Activated CD8-positive, alpha-beta memory T cell treated with anti-CD3 and anti-CD28 coated beads for 24 hours (primary cell): ENCODE data around the gene TRPC1.

Experiments used
- DNase-seq: peaks from one replicate; pipeline ENCODE4 v3.0.0-alpha.2; 2020

The TRPC1 gene

DNA sequence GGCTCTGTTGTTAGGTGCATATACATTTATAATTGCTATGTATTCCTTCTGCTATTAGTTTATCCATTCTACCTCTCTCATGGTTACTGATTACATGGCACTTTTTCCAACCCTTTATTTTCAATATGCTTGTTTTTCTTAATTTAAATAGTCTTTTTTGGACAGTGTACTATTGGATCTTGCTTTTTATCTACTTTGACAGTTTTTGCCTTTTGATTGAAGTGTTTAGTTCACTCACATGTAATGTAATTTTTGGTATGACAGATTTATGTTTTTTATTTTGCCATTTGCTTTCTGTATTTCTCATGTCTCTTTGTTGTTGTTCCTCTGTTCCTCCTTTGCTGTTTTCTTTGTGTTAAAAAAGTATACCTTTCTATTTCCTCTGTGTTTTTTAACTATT lies 44.5 kb downstream of the TRPC1 start:
- DNase-seq: no peak

GRCh38 chr3:142777927-142778326 lies 54.1 kb downstream of the TRPC1 start:
- no peak for DNase-seq

GRCh38 chr3:142778541-142778940 lies 54.7 kb downstream of the TRPC1 start:
- DNase-seq: no peak

DNA sequence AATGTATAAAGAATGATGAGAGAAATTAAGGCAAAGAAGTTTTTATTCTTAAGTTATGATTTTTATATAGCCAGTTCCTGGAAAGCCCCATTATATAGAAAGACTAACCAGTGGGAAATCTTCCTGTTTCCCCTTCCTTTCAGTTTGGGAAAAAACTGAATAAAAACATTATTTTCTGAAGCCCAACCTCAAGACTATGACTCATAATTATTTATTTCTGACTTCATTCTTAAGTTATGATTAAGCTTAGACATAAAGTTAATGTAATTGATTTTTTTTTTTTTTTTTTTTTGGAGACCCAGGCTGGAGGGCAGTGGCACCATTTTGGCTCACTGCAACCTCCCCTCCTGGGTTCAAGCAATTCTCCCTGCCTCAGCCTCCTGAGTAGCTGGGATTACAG lies 55.8 kb downstream of the TRPC1 start:
- no peak for DNase-seq

DNA sequence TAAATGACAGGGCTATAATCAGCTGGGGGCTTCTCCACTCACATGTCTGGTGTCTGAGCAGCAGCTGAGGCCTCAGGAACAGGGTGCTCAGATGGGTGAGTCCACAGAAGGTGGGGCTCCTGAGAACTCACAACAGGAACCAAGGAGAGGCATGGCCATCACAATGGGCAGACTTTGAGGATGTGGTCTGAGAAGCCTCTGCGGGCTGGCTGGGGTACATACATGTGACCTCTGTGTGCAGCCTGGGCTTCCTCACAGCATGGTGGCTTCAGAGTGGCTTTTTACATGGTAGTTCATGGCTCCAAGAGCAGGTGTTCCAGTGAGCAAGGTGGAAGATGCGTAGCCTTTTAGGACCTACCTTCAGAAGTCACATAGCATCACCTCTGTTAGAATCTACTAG lies 58.8 kb downstream of the TRPC1 start:
- DNase-seq: no peak

DNA sequence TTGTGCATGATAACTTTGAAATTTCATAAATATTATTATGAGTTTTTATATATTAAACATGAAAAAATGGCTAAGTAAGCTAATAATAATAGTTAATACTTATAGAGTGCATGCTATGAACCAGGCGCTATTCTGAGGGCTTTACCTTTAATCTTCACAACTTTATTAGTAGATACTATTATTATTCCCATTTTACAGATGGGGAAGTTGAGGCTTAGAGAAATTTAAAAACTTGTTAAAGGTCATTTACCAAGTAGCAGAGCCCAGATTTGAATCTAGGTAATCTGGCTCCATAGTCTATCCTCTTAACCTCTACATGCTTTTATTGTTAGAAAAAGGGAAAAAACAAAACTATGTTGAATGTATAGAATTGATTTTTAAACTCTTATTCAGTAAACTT lies 60.4 kb downstream of the TRPC1 start:
- no peak for DNase-seq

GRCh38 chr3:142785996-142786395 lies 62.2 kb downstream of the TRPC1 start:
- no peak for DNase-seq

DNA sequence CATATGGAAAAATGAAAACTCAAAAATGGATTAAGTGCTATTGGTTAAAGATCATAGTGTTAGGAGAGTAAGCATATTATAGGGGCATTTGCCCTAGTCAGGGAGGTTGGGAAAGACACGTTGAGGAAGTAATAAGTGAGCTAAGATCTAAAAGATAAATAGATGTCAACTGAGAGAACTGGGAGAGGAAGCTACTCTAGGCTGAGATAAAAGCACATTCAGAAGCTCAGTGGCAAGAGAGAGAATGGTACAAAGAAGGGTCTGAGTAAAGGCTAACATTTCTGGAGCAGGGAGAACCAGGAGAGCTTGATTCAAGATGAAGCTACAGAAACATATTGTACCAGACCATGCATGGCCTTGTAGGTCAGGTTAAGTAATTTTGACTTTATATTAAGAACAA lies 63.9 kb downstream of the TRPC1 start:
- no peak for DNase-seq

- no peak for DNase-seq
These were observed 70.7 kb downstream of the TRPC1 start for GRCh38 chr3:142794508-142794907.

DNA sequence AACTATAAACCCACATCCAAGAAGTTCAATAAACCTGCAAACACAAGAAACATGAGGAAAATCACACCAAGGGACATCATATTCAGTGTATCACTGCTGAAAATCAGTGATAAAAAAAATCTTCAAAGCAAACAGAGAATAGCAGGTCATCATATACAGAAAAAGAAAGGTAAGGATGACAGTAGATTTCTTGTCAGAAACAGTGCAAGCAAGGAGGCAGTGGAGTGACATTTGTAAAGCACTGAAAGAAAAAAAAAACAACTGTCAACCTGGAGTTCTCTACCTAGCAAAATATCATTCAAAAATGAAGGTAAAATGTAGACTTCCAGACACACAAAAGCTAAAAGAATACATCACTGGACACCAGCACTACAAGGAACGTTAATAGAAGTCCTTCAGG lies 71.5 kb downstream of the TRPC1 start:
- DNase-seq: no peak

- DNase-seq: no peak
These were observed 73.0 kb downstream of the TRPC1 start for GRCh38 chr3:142796823-142797222.

DNA sequence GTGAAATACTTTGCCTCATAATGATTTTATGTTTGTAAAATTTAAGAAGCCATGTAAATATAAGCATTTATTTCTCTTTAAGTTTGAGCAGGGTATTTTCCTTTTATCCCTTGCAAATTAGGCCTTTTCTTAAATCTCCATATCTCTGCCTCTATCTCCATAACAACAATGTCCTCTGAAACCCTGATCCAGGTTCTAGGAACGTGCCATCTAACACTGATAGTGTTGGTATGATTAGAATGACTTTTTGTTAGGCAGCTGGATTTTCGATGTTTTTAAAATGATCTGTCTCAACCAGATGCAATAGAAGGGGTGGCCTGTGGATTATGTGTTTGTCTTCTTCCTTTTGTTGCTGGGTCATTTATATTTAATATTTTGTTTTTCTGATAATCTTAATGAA lies 77.9 kb downstream of the TRPC1 start:
- no peak for DNase-seq

GRCh38 chr3:142802891-142803290 lies 79.1 kb downstream of the TRPC1 start:
- DNase-seq: no peak

DNA sequence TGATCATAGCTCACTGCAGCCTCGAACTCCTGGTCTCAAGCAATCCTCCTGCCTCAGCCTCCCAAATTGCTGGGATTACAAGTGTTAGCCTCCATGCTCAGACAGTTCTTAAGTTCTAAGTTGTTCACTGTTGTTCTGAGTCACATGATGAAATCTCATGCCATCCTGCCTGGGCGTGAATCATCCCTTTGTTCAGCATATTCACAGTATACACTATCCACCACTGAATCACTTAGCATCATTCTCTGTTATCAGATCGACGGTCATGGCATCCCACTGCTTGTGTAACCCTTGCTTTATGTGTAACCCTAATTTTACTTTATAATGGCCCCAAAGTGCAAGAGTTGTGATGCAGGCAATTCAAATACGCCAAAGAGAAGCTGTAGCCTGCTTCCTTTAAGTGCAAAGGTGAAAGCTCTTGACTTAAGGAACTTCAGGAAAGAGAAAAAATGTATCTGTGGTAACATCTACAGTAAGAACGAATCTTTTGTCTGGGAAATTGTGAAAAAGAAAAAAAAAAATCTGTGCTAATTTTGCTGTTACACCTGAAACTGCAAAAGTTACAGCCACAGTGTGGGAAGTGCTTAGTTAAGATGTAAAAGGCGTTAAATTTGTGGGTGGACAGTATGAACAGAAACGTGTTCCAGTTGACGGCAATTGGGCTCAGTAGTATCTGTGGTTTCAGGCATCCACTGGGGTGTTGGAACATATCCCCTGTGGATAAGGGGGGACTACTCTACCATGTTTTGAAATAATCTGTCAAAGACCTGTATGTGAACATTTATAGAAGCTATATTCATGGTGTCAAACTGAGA lies 84.5 kb downstream of the TRPC1 start:
- no peak for DNase-seq

GRCh38 chr3:142809259-142809658 lies 85.4 kb downstream of the TRPC1 start:
- no peak for DNase-seq

DNA sequence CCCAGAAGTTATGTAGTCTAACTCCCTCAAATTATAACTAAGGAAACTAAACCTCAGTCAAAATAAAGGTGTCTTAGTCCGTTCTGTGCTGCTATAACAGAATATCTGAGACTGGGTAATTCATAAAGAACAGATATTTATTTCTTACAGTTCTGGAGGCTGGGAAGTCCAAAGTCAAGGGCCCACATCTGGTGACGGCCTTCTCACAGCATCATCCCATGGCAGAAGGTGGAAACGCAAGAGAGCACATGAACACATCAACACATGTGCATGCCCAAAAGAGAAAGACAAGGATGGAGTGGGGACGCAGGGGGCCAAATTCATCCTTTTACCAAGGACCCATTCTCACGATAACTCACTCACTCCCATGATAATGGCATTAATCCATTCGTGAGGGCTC lies 92.0 kb downstream of the TRPC1 start:
- DNase-seq: no peak

GRCh38 chr3:142817356-142817755 lies 93.5 kb downstream of the TRPC1 start:
- no peak for DNase-seq

- no peak for DNase-seq
These were observed 94.1 kb downstream of the TRPC1 start for GRCh38 chr3:142817897-142818296.

DNA sequence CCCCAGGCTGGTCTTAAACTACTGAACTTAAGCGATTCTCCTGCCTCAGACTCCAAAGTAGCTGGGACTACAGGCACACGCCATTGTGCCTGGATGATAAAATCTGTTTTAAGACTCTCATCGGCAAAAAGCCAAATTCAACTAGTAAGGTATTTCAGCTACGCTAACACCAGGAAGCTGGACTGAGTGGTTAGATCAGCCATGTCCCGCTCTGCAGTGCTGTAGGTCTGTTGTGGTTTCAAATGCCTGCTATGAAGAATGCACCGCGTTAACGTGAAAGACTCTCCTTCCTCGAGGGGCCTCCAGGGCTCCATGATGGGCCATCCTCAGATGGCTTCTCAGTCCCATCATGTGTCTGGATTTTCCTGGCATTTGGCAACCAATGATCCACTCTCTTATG lies 94.8 kb downstream of the TRPC1 start:
- DNase-seq: no peak

- no peak for DNase-seq
These were observed 95.3 kb downstream of the TRPC1 start for GRCh38 chr3:142819179-142819578.

DNA sequence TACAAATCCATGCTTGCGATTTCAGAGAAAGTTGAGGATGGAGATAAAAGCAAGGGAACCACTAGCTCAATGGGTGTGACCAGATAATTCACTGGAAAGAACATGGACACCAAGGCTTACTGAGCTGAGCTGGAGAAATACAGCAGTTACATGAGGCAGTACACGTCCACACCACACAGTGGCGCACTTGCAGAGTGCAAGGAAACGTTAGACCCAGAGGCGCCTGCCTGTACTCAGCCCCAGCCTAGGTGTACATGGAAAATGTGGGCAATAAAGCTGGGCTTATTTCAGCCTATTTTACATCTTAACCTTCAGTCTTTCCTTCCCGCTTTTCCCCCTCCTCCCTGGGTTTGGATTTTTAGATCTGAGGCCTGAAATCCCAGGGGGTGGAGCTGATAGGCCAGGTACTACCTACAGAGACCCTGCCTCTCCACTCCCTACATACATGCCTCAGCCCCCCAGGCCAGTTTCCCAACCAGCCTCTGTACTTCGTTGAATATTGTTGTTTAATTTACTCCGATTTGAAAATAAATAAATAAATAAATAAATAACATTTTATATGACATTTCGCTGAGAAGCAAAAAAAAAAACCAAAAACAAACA lies 105.0 kb downstream of the TRPC1 start:
- DNase-seq: peak; percentile 77

DNA sequence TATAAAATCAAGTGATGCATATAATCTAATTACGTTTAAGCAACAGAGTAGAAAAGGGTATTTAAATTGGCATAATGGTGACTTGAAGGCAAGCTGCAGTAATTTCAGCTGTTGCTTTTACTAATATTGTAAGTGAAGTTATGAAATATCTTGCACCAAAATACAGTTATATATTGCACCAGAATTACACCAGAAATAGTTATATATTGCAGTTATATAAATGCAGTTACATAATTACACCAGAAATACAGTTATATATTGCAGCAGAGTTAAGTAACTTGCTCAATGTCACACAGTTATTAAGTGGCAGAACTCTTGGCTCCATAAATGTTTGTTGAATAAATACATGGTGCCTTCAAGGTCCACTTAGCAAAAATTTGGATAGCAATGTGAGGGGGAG lies 113.7 kb downstream of the TRPC1 start:
- DNase-seq: no peak

GRCh38 chr3:142839831-142840230 lies 116.0 kb downstream of the TRPC1 start:
- DNase-seq: no peak

- no peak for DNase-seq
These were observed 120.6 kb downstream of the TRPC1 start for GRCh38 chr3:142844339-142844977.
